ENCODE data around the gene RASSF7. TPM values are rescaled to one million over a fixed set of nuclear protein-coding genes. Genes with fewer than 3 reads are reported as not detected.
A peak's percentile ranks its signal among the peaks of the same experiment; 100 is the strongest.

The RASSF7 gene
- polyA plus RNA-seq, 6 donors from 2014 or later, result 17.3 to 31.5 (median 23.5) TPM

DNA sequence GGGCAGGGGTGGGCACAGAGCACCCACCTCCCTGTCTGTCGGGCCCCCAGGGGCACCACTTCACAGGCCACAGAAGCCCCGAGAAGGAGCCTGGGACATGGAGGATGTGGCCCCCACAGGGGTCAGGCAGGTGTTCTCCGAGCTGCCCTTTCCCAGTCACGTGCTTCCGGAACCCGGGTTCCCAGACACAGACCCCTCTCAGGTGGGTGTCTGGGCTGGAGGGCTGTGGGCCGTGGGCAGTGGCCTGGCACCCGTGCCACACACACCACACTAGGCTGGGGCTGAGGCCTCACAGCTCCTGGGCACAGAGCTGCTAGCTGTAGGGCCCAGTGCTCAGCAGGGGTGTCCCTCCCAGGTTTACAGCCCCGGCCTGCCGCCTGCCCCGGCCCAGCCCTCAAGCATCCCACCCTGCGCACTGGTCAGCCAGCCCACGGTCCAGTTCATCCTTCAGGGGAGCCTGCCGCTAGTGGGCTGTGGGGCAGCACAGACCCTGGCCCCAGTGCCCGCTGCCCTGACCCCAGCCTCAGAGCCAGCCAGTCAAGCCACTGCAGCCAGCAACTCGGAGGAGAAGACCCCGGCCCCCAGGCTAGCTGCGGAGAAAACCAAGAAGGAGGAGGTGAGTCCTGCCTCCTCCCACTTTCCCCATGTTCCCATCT, 49.5 kb downstream of the RASSF7 start:
- no peak for DNase-seq
- peak overlapping the region in 2 of 6 donors; percentile 11 to 34 for H3K27ac Mint-ChIP-seq
- ATAC-seq (ENCODE audit: low read depth in 2 of 2), result no peak
- H3K4me1 Mint-ChIP-seq, result peaks cover 0 to 12% (median 0%) of the 10 kb centered on the region in 3 donors
- peak overlapping the region in 1 of 8 donors; percentile 58 for H3K4me3 Mint-ChIP-seq
- no peaks in the 10 kb centered on the region for H3K9me3 Mint-ChIP-seq
- no peaks in the 10 kb centered on the region for H3K27me3 Mint-ChIP-seq
- H3K36me3 Mint-ChIP-seq, result no peaks in the 10 kb centered on the region

DNA sequence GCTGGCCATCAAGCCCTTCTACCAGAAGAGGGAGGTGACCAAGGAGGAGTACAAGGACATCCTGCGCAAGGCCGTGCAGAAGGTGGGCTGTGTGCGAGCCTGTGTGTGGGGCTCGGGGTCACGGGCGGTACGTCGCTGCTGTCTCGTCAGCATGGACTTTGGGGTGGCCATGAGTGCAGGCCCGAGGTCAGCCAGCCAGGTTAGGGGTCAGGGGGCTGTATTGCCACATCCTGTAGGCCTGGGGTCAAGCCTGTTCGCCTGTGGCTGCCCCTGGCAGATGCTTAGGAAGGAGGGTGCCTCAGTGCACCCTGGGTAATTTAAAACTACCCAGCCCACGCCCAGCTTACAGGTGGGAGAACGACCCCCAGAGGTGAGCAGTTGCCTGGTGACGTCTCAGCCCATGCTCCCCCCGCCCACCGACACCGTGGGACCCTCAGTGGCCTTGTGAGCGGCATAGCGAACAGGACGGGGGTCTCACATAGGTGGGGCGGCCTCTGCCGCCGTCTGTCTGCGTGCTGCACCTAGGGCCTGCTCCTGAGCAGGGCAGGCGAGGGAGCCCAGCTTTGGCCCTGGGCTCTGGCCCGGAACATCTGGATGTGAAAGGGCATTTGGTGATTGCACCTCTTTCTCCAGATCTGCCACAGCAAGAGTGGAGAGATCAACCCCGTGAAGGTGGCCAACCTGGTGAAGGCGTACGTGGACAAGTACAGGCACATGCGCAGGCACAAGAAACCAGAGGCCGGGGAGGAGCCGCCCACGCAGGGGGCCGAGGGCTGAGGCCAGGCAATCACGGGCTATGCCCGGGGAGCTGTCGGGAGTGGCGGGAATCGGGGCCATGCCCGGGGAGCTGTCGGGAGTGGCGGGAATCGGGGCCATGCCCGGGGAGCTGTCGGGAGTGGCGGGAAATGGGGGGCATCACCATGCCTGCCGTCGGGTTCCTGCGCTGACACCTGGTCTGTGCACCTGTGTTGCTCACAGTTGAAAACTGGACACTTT, 50.5 kb downstream of the RASSF7 start:
- no peak for DNase-seq
- Mint-ChIP-seq H3K27me3 (no peaks in the 10 kb centered on the region), H3K27ac (peak overlapping the region in 3 of 6 donors; percentile 53 to 95 (median 72)), H3K36me3 (no peaks in the 10 kb centered on the region), H3K9me3 (no peaks in the 10 kb centered on the region), H3K4me1 (peaks cover 5 to 22% (median 6%) of the 10 kb centered on the region in 3 donors), H3K4me3 (peak overlapping the region in 2 of 8 donors; percentile 25 to 58)
- no peak for ATAC-seq (ENCODE audit: low read depth in 2 of 2)

DNA sequence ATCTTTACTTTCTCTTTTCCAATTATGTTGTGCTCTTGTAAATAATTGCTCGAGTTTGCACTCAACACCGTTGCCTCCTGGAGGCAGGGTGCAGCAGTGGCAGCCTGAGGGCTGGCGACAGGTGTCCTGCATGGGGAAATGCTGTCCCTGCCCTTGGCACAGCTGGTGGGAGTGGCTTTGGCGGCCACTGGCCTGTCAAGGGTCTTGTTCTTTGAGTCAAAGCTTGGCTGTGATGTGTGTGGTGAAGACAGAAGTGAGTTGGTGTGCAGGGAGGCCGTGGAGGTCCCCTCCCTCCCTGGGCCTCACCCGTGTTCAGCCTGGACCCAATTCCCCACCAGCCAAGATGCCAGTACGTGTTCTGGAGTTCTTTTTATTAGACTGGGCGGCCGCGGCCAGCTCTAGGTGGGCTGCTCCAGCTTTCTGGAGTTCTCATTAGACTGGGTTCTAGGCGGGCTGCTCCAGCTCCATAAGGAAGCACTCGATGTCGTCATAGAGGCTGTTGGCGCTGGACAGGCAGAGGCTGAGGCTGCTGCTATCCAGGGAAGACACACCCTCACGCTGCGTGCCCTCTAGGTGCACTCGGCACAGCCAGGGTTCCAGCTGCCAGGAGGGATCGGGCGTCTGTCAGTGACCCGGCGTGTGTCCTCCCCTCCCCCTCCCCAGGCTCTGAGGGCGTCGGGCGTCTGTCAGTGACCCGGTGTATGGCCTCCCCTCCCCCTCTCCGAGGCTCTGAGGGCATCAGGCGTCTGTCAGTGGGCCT, 51.6 kb downstream of the RASSF7 start:
- Mint-ChIP-seq H3K27me3 (no peaks in the 10 kb centered on the region), H3K4me3 (peak overlapping the region in 4 of 8 donors; percentile 25 to 84 (median 52))

DNA sequence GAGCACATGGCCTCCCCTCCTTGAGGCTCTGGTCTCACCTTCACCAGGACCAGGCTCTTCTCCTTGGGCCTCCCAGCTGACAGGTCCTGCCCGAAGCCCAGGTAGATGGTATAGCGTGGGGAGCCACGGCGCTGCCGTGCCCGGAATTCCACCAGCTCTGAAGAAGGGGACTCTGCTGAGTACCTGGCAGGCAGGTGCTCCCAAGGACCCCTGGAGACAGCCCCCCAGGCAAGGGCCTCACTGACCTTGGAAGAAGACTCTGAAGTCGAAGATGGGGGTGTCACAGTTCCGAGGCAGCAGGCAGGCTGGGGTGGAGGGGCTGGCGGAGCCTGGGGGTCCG, 52.2 kb downstream of the RASSF7 start:
- peak overlapping the region in 2 of 8 donors; percentile 47 to 84 for H3K4me3 Mint-ChIP-seq
- peak overlapping the region in 2 of 6 donors; percentile 36 to 92 for H3K27ac Mint-ChIP-seq
- no peaks in the 10 kb centered on the region for H3K27me3 Mint-ChIP-seq
- no peak for ATAC-seq (ENCODE audit: low read depth in 2 of 2)
- H3K4me1 Mint-ChIP-seq, result peaks cover 11 to 27% (median 13%) of the 10 kb centered on the region in 3 donors
- no peaks in the 10 kb centered on the region for H3K36me3 Mint-ChIP-seq
- H3K9me3 Mint-ChIP-seq, result no peaks in the 10 kb centered on the region
- no peak for DNase-seq

More for the DNA sequence above, 51.6 kb downstream of the RASSF7 start:
- no peak for DNase-seq
- H3K27ac Mint-ChIP-seq, result peak overlapping the region in 4 of 6 donors; percentile 53 to 90 (median 72)
- no peak for ATAC-seq (ENCODE audit: low read depth in 2 of 2)
- no peaks in the 10 kb centered on the region for H3K36me3 Mint-ChIP-seq
- H3K4me1 Mint-ChIP-seq, result peaks cover 11 to 27% (median 13%) of the 10 kb centered on the region in 3 donors
- no peaks in the 10 kb centered on the region for H3K9me3 Mint-ChIP-seq

DNA sequence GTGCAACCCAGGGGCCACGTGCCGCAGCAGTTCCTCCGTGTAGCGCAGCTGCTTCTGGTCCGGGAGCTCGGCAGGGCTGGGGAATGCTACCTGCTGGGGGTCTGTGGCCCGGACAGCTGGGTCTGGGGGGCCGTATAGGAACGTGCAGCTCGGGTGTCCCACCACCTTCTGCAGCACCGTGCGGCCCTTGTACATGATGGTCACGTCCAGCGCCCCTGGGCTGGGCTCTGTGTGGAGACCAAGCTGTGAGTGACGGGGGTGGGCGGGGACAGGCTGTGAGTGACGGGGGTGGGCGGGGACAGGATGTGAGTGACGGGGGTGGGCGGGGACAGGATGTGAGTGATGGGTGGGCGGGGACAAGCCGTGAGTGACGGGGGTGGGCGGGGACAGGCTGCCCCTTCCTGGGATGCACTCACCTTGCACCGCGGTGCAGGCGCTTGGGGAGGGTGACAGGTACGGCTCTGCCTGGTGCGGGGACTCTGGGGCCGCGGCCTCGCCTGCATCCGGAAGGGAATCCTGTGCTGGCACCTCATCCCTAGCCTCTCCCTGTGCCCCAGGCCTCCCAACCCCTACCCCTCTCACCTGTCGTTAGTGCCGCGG, 52.7 kb downstream of the RASSF7 start:
- no peak for DNase-seq
- Mint-ChIP-seq H3K4me3 (no peak overlapping the region), H3K4me1 (peaks cover 11 to 27% (median 13%) of the 10 kb centered on the region in 3 donors), H3K9me3 (no peaks in the 10 kb centered on the region), H3K36me3 (no peaks in the 10 kb centered on the region), H3K27me3 (no peaks in the 10 kb centered on the region), H3K27ac (peak overlapping the region in 2 of 6 donors; percentile 76 to 92)
- ATAC-seq (ENCODE audit: low read depth in 2 of 2), result peak in 1 of 2 donors; percentile 9

Other genes with a start within 250 kb of the RASSF7 start
- 100 to 1,000 TPM; 152 to 299 (median 164) TPM for gene IFITM1, start 246.9 kb upstream of the RASSF7 start, polyA plus RNA-seq (ENCODE audit: low read depth in 6 of 6)
- 100 to 1,000 TPM in 1 of 6 donors, 10 to 100 TPM in 3, 1 to 10 TPM in 1, under 1 TPM in 1; 0.71 to 178 (median 64.1) TPM for gene IFITM3, start 240.1 kb upstream of the RASSF7 start, polyA plus RNA-seq (ENCODE audit: low read depth in 6 of 6)
- not detected for gene B4GALNT4, start 191.5 kb upstream of the RASSF7 start, polyA plus RNA-seq (ENCODE audit: low read depth in 6 of 6)
- gene PKP3, start 166.8 kb upstream of the RASSF7 start, polyA plus RNA-seq (ENCODE audit: low read depth in 6 of 6), result under 1 TPM in 2 of 6 donors, not detected in 4; 0.09 to 0.13 TPM
- 10 to 100 TPM; 30.4 to 72.0 (median 53.5) TPM for gene SIGIRR, start 146.0 kb upstream of the RASSF7 start, polyA plus RNA-seq (ENCODE audit: low read depth in 6 of 6)
- gene ANO9, start 119.0 kb upstream of the RASSF7 start, polyA plus RNA-seq (ENCODE audit: low read depth in 6 of 6), result 1 to 10 TPM in 5 of 6 donors, not detected in 1; 1.9 to 4.5 (median 3.4) TPM
- 10 to 100 TPM in 4 of 6 donors, 1 to 10 TPM in 2; 5.5 to 12.3 (median 10.3) TPM for gene PTDSS2, start 110.7 kb upstream of the RASSF7 start, polyA plus RNA-seq (ENCODE audit: low read depth in 6 of 6)
- gene RNH1, start 53.7 kb upstream of the RASSF7 start, polyA plus RNA-seq (ENCODE audit: low read depth in 6 of 6), result 100 to 1,000 TPM in 4 of 6 donors, 10 to 100 TPM in 2; 73.2 to 132 (median 114) TPM
- 10 to 100 TPM; 11.2 to 25.1 (median 13.8) TPM for gene HRAS, start 25.4 kb upstream of the RASSF7 start, polyA plus RNA-seq (ENCODE audit: low read depth in 6 of 6)
- 1 to 10 TPM in 2 of 6 donors, under 1 TPM in 3, not detected in 1; 0.66 to 1.6 (median 0.92) TPM for gene LRRC56, start 23.4 kb upstream of the RASSF7 start, polyA plus RNA-seq (ENCODE audit: low read depth in 6 of 6)
- 1 to 10 TPM; 2.1 to 4.8 (median 2.9) TPM for gene LMNTD2, start 232 bp upstream of the RASSF7 start, polyA plus RNA-seq (ENCODE audit: low read depth in 6 of 6)
- 10 to 100 TPM in 1 of 6 donors, 1 to 10 TPM in 5; 2.3 to 16.4 (median 5.2) TPM for gene PHRF1, start 15.5 kb downstream of the RASSF7 start, polyA plus RNA-seq (ENCODE audit: low read depth in 6 of 6)
- 10 to 100 TPM; 28.5 to 89.8 (median 50.2) TPM for gene IRF7, start 55.0 kb downstream of the RASSF7 start, polyA plus RNA-seq (ENCODE audit: low read depth in 6 of 6)
- not detected for gene CDHR5, start 64.0 kb downstream of the RASSF7 start, polyA plus RNA-seq (ENCODE audit: low read depth in 6 of 6)
- not detected for gene SCT, start 66.2 kb downstream of the RASSF7 start, polyA plus RNA-seq (ENCODE audit: low read depth in 6 of 6)
- gene DRD4, start 76.3 kb downstream of the RASSF7 start, polyA plus RNA-seq (ENCODE audit: low read depth in 6 of 6), result not detected
- gene DEAF1, start 134.3 kb downstream of the RASSF7 start, polyA plus RNA-seq (ENCODE audit: low read depth in 6 of 6), result 10 to 100 TPM; 16.7 to 39.8 (median 24.7) TPM
- gene TMEM80, start 134.8 kb downstream of the RASSF7 start, polyA plus RNA-seq (ENCODE audit: low read depth in 6 of 6), result 10 to 100 TPM; 31.5 to 41.0 (median 36.6) TPM
- 1 to 10 TPM; 1.3 to 7.6 (median 3.3) TPM for gene EPS8L2, start 145.3 kb downstream of the RASSF7 start, polyA plus RNA-seq (ENCODE audit: low read depth in 6 of 6)
- gene TALDO1, start 186.5 kb downstream of the RASSF7 start, polyA plus RNA-seq (ENCODE audit: low read depth in 6 of 6), result 100 to 1,000 TPM; 156 to 201 (median 164) TPM
- gene GATD1, start 216.5 kb downstream of the RASSF7 start, polyA plus RNA-seq (ENCODE audit: low read depth in 6 of 6), result 10 to 100 TPM in 1 of 6 donors, 1 to 10 TPM in 4, not detected in 1; 4.5 to 14.1 (median 7.0) TPM
- not detected for gene CEND1, start 229.1 kb downstream of the RASSF7 start, polyA plus RNA-seq (ENCODE audit: low read depth in 6 of 6)
- 1 to 10 TPM; 6.8 to 9.4 (median 7.2) TPM for gene SLC25A22, start 237.3 kb downstream of the RASSF7 start, polyA plus RNA-seq (ENCODE audit: low read depth in 6 of 6)
- 1 to 10 TPM in 5 of 6 donors, not detected in 1; 2.6 to 6.2 (median 3.5) TPM for gene PIDD1, start 244.3 kb downstream of the RASSF7 start, polyA plus RNA-seq (ENCODE audit: low read depth in 6 of 6)
- gene RPLP2, start 249.0 kb downstream of the RASSF7 start, polyA plus RNA-seq (ENCODE audit: low read depth in 6 of 6), result 1,000 to 10,000 TPM; 1,447 to 3,573 (median 3,150) TPM

All from naive B cell (primary cell).